NCI-H2196 (cell line): ENCODE data around the gene ORM2.
"Not testable (repeated sequence)": the region's sequence is repeated elsewhere in the genome, so short reads cannot be mapped to it uniquely, and the experiment has no call there.

ENCODE experiments used
- DNase-seq: peaks from one replicate; lab custom pipeline; 2025; ENCODE audit not compliant: unreplicated experiment; lab: John Stamatoyannopoulos, UW

Gene ORM2

GRCh38 chr9:114330636-114331035 lies 967 bp downstream of the ORM2 start:
- no peak for DNase-seq

- not testable (repeated sequence) for DNase-seq
These were observed 1.8 kb downstream of the ORM2 start for GRCh38 chr9:114331229-114332195.

- not testable (repeated sequence) for DNase-seq
These were observed 2.9 kb downstream of the ORM2 start for GRCh38 chr9:114332474-114333040.

- not testable (repeated sequence) for DNase-seq
These were observed 4.0 kb downstream of the ORM2 start for GRCh38 chr9:114333718-114334117.

GRCh38 chr9:114334490-114334889 lies 4.8 kb downstream of the ORM2 start:
- no peak for DNase-seq

- DNase-seq: no peak
These were observed 6.1 kb downstream of the ORM2 start for GRCh38 chr9:114335745-114336144.

GRCh38 chr9:114336157-114336556 lies 6.5 kb downstream of the ORM2 start:
- DNase-seq: no peak

- DNase-seq: no peak
These were observed 7.2 kb downstream of the ORM2 start for GRCh38 chr9:114336699-114337395.

- no peak for DNase-seq
These were observed 8.5 kb downstream of the ORM2 start for GRCh38 chr9:114338187-114338586.

GRCh38 chr9:114339130-114339908 lies 9.7 kb downstream of the ORM2 start:
- DNase-seq: peak; percentile 33

GRCh38 chr9:114341152-114341830 lies 11.6 kb downstream of the ORM2 start:
- DNase-seq: no peak

- DNase-seq: no peak
These were observed 12.3 kb downstream of the ORM2 start for GRCh38 chr9:114341991-114342390.

GRCh38 chr9:114342755-114343440 lies 13.2 kb downstream of the ORM2 start:
- no peak for DNase-seq

- no peak for DNase-seq
These were observed 14.0 kb downstream of the ORM2 start for GRCh38 chr9:114343471-114344187.

GRCh38 chr9:114344188-114344566 lies 14.5 kb downstream of the ORM2 start:
- DNase-seq: no peak

GRCh38 chr9:114344692-114345091 lies 15.0 kb downstream of the ORM2 start:
- DNase-seq: no peak

- DNase-seq: no peak
These were observed 15.9 kb downstream of the ORM2 start for GRCh38 chr9:114345493-114346065.

GRCh38 chr9:114346146-114346545 lies 16.5 kb downstream of the ORM2 start:
- no peak for DNase-seq

- no peak for DNase-seq
These were observed 18.0 kb downstream of the ORM2 start for GRCh38 chr9:114347675-114348074.
